ENCODE measurements around the gene ZMYM4.
A peak's percentile ranks its signal among the peaks of the same experiment; 100 is the strongest.

The ZMYM4 gene

GRCh38 chr1:35439626-35440025 lies 171.1 kb downstream of the ZMYM4 start:
- Mint-ChIP-seq H3K9me3 (no peaks in the 10 kb centered on the region), H3K4me1 (peaks cover 16% of the 10 kb centered on the region), H3K27ac (no peak overlapping the region), H3K27me3 (no peaks in the 10 kb centered on the region), H3K4me3 (no peak overlapping the region)
- DNase-seq (no peak), ATAC-seq (no peak)

- no peak for DNase-seq
- ATAC-seq = no peak
- Mint-ChIP-seq H3K9me3 (no peaks in the 10 kb centered on the region), H3K27ac (no peak overlapping the region), H3K4me1 (peaks cover 16% of the 10 kb centered on the region), H3K27me3 (no peaks in the 10 kb centered on the region), H3K4me3 (no peak overlapping the region)
Observed at GRCh38 chr1:35441926-35442579, 173.5 kb downstream of the ZMYM4 start.

- H3K9me3 Mint-ChIP-seq = no peaks in the 10 kb centered on the region
- peaks cover 16% of the 10 kb centered on the region for H3K4me1 Mint-ChIP-seq
- peak overlapping the region in 1 of 2 donors; percentile 28 for H3K27ac Mint-ChIP-seq
- DNase-seq (peak; percentile 33 to 56), ATAC-seq (peak; percentile 82)
- H3K27me3 Mint-ChIP-seq = no peaks in the 10 kb centered on the region
- H3K4me3 Mint-ChIP-seq = peak overlapping the region in 1 of 2 donors; percentile 13
Observed at GRCh38 chr1:35442734-35443133, 174.2 kb downstream of the ZMYM4 start.

- Mint-ChIP-seq H3K27ac (peak overlapping the region in 1 of 2 donors; percentile 67), H3K27me3 (no peaks in the 10 kb centered on the region), H3K9me3 (no peaks in the 10 kb centered on the region), H3K4me1 (peaks cover 16% of the 10 kb centered on the region), H3K4me3 (no peak overlapping the region)
- no peak for DNase-seq
- peak; percentile 18 for ATAC-seq
Observed at GRCh38 chr1:35443768-35444518, 175.4 kb downstream of the ZMYM4 start.

GRCh38 chr1:35444519-35444774 lies 175.9 kb downstream of the ZMYM4 start:
- no peaks in the 10 kb centered on the region for H3K27me3 Mint-ChIP-seq

GRCh38 chr1:35447278-35447677 lies 178.8 kb downstream of the ZMYM4 start:
- Mint-ChIP-seq H3K27me3 (no peaks in the 10 kb centered on the region), H3K27ac (peak overlapping the region in 1 of 2 donors; percentile 8), H3K9me3 (no peaks in the 10 kb centered on the region), H3K4me3 (no peak overlapping the region), H3K4me1 (peaks cover 26% of the 10 kb centered on the region)
- DNase-seq (no peak), ATAC-seq (no peak)

More at GRCh38 chr1:35444519-35444774, 175.9 kb downstream of the ZMYM4 start:
- H3K9me3 Mint-ChIP-seq = no peaks in the 10 kb centered on the region
- peaks cover 16% of the 10 kb centered on the region for H3K4me1 Mint-ChIP-seq
- no peak for DNase-seq
- no peak overlapping the region for H3K4me3 Mint-ChIP-seq
- no peak overlapping the region for H3K27ac Mint-ChIP-seq
- no peak for ATAC-seq

GRCh38 chr1:35448344-35448801 lies 179.9 kb downstream of the ZMYM4 start:
- Mint-ChIP-seq H3K27ac (peak overlapping the region in 1 of 2 donors; percentile 28), H3K27me3 (no peaks in the 10 kb centered on the region), H3K4me1 (peaks cover 26% of the 10 kb centered on the region), H3K4me3 (no peak overlapping the region), H3K9me3 (no peaks in the 10 kb centered on the region)
- ATAC-seq (no peak), DNase-seq (no peak)

- Mint-ChIP-seq H3K27me3 (no peaks in the 10 kb centered on the region), H3K4me3 (no peak overlapping the region), H3K4me1 (peaks cover 32% of the 10 kb centered on the region), H3K27ac (no peak overlapping the region), H3K9me3 (no peaks in the 10 kb centered on the region)
- no peak for ATAC-seq
- no peak for DNase-seq
Observed at GRCh38 chr1:35449334-35450008, 181.0 kb downstream of the ZMYM4 start.

- Mint-ChIP-seq H3K4me3 (no peak overlapping the region), H3K9me3 (no peaks in the 10 kb centered on the region), H3K27ac (peak overlapping the region in 1 of 2 donors; percentile 67), H3K4me1 (peaks cover 38% of the 10 kb centered on the region), H3K27me3 (no peaks in the 10 kb centered on the region)
- DNase-seq = peak; percentile 69 to 71
- ATAC-seq = peak; percentile 78
Observed at GRCh38 chr1:35451125-35451528, 182.6 kb downstream of the ZMYM4 start.

- ATAC-seq (no peak), DNase-seq (no peak)
- peak overlapping the region in 1 of 2 donors; percentile 61 for H3K27ac Mint-ChIP-seq
- peaks cover 38% of the 10 kb centered on the region for H3K4me1 Mint-ChIP-seq
- H3K4me3 Mint-ChIP-seq = no peak overlapping the region
- H3K27me3 Mint-ChIP-seq = no peaks in the 10 kb centered on the region
- no peaks in the 10 kb centered on the region for H3K9me3 Mint-ChIP-seq
Observed at GRCh38 chr1:35452106-35452774, 183.7 kb downstream of the ZMYM4 start.

GRCh38 chr1:35453031-35453430 lies 184.5 kb downstream of the ZMYM4 start:
- peaks cover 38% of the 10 kb centered on the region for H3K4me1 Mint-ChIP-seq
- no peaks in the 10 kb centered on the region for H3K27me3 Mint-ChIP-seq
- H3K27ac Mint-ChIP-seq = peak overlapping the region in 1 of 2 donors; percentile 53
- no peak overlapping the region for H3K4me3 Mint-ChIP-seq
- no peak for ATAC-seq
- no peaks in the 10 kb centered on the region for H3K9me3 Mint-ChIP-seq
- no peak for DNase-seq

- Mint-ChIP-seq H3K27me3 (no peaks in the 10 kb centered on the region), H3K27ac (peak overlapping the region in 1 of 2 donors; percentile 28), H3K9me3 (no peaks in the 10 kb centered on the region), H3K4me3 (no peak overlapping the region), H3K4me1 (peaks cover 38% of the 10 kb centered on the region)
- DNase-seq (no peak), ATAC-seq (peak; percentile 29)
Observed at GRCh38 chr1:35454176-35454575, 185.7 kb downstream of the ZMYM4 start.

GRCh38 chr1:35454616-35455015 lies 186.1 kb downstream of the ZMYM4 start:
- H3K27ac Mint-ChIP-seq = peak overlapping the region in 1 of 2 donors; percentile 28

GRCh38 chr1:35460796-35461195 lies 192.3 kb downstream of the ZMYM4 start:
- ATAC-seq = no peak
- H3K27ac Mint-ChIP-seq = peak overlapping the region in 1 of 2 donors; percentile 57

More at GRCh38 chr1:35454616-35455015, 186.1 kb downstream of the ZMYM4 start:
- peak overlapping the region in 1 of 2 donors; percentile 23 for H3K4me3 Mint-ChIP-seq
- DNase-seq (no peak), ATAC-seq (peak; percentile 92)
- no peaks in the 10 kb centered on the region for H3K27me3 Mint-ChIP-seq
- peaks cover 38% of the 10 kb centered on the region for H3K4me1 Mint-ChIP-seq
- no peaks in the 10 kb centered on the region for H3K9me3 Mint-ChIP-seq

GRCh38 chr1:35461966-35462651 lies 193.6 kb downstream of the ZMYM4 start:
- peaks cover 0 to 21% of the 10 kb centered on the region in 2 donors for H3K9me3 Mint-ChIP-seq
- peak overlapping the region in 1 of 2 donors; percentile 24 for H3K4me3 Mint-ChIP-seq
- DNase-seq = no peak
- H3K4me1 Mint-ChIP-seq = peaks cover 17% of the 10 kb centered on the region
- H3K27ac Mint-ChIP-seq = peak overlapping the region in 1 of 2 donors; percentile 87
- peak; percentile 89 for ATAC-seq
- no peaks in the 10 kb centered on the region for H3K27me3 Mint-ChIP-seq

More at GRCh38 chr1:35460796-35461195, 192.3 kb downstream of the ZMYM4 start:
- H3K4me3 Mint-ChIP-seq = no peak overlapping the region
- H3K4me1 Mint-ChIP-seq = peaks cover 17% of the 10 kb centered on the region
- peaks cover 0 to 17% of the 10 kb centered on the region in 2 donors for H3K9me3 Mint-ChIP-seq
- no peaks in the 10 kb centered on the region for H3K27me3 Mint-ChIP-seq
- DNase-seq = no peak
